Fibroblast of skin of abdomen (primary cell): ENCODE data around the gene SDCBP2.

ENCODE experiments used
- DNase-seq: peaks from one replicate; pipeline ENCODE4 v3.0.0-alpha.2; 2013

Gene SDCBP2

DNA sequence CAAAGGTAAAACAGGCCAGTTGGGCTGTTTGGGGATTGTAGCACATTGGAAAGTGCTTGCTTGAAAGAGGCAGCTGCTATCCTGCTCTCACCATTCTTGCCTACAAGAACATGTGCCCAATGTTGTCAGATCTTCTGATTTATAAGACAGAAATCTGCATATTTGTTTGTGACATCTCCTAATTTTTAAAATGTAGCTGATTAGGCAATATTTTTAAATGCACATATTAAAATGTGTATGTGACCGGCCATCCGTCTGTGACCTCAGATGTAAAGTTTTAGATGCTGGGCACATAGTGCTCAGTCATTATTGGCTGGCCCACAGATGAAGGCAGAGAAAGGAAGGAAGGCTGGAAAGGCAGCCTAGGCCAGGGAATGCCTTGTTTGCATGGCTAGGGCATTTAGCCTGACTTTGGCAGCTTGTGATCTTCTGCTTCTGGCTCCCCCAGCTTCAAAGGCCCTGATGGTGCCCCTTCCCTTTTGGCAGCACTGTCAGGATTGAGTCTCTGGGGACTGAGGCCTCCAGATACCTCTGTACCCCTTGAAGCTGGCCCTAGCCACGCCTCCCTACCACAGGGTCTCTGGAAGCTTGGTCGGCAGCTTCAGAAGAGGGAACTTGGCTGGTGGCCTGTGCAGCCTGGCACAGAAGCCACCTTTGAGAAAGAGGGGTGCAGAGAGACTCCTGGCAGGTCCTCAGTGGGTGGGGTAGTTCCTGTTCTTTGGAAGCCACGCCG is 56.4 kb downstream of the SDCBP2 start:
- no peak for DNase-seq

DNA sequence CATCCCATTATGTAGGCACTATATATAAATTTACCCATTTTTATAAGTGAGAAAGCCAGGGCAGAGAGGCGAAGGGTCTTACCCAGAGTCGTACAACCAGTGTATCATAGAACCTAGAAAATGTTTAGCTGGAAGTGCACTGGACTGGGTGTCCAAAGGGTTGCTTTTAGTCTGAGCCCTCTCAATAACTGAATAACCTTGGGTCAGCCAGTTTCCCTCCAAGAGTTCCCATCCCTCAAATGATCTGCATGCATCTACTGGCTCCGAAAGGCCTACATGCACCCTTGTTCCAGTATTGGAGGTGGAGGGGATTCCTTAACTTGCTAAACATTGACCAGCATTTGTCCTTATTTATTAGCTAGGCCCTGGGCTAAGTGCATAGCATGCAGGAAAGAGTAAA is 59.1 kb downstream of the SDCBP2 start:
- no peak for DNase-seq

DNA sequence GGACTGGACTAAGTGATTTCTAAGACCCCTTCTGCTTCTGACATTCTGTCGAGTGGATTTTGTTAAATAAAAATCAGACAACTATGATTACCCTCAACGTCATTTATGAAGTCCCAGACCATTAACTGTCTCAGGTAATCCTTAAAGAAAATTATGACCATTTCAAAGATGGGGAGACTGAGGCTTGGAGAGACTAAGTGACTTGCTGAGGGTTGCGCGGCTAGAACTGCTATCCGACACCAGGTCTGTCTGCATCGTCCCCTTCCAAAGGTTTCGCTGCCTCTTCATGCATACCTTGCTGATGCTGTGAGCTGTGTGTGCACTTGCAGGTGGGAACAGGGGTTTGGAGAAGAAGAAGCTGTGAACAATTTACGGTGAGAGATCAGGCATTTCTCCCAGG is 59.7 kb downstream of the SDCBP2 start:
- DNase-seq, result no peak

DNA sequence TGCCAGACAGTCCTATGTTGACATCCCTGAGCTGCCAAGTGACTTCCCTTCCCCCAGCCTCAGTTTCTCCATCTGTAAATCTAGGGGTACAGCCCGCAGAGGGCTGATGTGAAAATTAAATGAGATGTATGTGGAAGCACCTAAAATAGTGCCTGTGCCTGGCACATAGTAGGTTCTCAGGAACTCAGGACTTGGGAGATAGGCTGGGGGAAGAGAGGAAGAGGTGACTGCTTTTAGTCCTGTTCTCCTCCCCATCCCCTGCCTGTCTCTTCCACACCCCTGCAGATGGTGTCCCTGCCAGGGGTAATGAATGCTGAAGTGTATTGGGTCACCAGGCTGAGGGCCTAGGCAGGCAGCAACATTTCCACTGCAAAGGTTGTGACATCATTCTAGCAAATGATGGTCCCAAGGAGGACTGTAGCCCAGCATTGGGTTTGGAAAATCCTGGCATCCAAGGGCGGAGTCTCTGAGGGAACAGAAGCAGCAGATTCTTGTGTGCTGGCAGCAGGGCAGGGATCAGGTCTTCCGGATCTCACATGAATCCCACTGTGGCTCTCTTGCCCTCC is 61.0 kb downstream of the SDCBP2 start:
- DNase-seq, result no peak

DNA sequence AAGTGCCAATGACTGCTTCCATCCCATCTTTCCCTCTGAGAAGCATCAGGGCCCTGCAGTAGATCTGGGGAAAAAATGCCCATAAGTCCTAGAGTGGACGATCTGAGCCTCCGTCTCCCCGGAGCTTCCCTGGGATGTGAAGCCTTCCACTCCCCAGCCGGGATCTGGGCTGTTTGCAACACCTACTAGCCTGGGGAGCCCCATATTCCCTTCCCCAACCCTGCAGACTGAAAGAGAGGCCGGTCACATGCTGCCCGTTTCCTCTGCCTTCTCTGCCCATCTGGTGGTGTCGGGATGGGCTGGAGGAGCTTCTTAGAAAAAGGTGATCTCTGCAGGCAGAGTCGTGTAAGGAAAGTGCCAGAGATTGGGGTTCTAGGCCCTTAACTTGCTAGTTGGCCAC is 61.8 kb downstream of the SDCBP2 start:
- DNase-seq, result no peak

DNA sequence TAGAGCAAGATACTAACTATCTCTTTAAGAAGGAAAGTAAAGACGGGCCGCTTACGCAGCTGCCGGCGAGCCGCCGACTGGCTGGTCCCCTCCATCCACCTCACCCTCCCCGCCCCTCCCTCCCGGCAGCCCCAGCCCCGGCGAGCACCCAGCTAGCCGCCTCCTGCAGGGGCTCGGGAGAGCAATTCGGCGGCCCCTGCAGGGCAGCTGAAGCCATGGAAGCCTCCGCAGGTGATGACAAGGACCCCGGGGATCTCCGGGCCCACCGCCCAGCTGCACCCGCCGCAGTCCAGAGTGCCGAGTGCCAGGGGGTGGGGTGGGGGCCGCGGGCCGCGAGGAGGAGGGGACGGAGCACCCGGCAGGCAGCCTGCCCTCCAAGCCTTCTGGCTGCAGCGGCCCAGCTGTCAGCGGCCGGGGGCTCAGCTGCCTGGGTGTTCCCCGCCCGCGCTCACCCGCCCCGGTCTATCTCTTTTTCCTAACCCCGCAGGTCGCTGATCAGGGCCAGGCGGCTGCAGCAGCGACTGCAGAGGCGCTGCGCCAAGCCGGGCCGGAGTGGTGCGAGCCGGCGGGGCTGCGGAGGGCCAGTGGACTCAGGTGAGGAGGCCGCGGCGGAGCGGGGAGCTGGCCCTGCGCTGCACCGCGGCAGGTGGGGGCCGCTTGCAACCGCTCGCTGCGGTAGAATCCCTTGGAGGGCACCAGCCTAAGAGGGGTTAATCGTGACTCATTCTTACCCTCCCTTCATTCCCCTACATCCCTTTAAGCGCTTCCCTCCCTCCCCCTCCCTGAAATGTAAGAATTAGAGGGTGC is 62.6 kb downstream of the SDCBP2 start, which contains the start of gene SNPH:
Gene SNPH, plus strand, starts transcription at position 128 of the 807 bp plus-strand sequence. CDS start 29,946 bp downstream, outside the sequence.
- DNase-seq, result peak; percentile 76

DNA sequence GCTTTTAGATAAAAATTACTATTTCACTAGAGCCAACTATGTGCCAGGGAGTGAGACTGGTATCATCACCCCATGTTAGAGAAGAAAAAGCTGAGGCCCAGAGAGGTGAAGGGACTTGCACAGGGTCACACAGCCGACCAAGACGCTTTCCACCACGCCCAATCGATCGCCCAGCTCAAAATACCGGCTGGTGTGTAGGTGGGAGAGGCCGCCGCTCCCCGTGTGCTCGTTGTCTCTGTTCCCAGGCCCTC is 63.1 kb downstream of the SDCBP2 start:
- DNase-seq, result no peak

DNA sequence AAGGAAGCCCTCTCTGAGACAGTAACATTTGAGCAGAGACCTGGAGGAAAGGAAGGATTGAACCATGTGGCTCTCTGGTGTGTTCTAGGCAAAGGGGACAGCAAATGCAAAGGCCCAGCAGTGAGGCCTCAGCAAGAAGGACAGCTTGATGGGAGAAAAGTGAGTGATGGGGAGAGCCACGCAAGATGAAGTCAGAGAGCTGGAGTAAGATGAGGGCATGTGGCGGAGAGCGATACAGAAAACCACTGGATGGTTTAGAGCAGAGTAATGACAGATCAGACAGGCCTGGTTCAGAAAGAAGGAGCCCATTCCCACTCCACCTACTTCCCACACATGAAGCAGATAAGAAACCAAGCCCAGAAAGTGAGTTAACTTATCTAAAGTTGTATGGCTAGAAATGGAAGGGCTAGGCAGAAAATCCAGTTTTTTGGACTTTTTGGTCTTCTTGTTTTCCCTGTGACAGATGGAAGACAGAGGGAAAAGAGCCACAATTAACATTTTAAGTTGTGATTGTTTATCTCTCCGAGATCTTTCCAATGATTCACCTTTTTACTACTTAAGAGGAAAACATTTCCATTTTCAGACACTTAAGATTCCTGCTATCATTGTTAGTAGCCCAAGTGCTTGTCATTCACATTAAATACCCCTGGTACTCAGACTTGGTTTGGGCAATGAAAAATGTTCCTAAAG is 63.6 kb downstream of the SDCBP2 start:
- DNase-seq, result no peak

DNA sequence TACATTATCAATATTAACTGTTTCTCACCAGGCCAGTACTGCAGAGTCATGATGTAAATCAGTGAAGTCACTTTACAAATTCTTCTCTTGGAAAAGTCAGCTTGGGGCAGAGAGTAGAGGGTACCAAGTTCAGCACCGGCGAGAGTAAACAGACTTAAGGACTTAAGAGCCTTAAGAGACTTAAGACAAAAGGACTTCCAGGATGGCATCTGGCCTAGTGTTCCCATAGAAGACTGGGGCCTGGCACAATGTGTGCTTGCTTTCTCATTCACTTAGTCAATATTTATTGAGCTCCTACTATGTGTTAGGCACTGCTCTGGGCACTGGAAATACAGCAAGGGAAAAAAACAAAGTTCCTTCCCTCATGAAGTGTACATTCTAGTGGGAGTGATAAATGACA is 64.2 kb downstream of the SDCBP2 start:
- no peak for DNase-seq

DNA sequence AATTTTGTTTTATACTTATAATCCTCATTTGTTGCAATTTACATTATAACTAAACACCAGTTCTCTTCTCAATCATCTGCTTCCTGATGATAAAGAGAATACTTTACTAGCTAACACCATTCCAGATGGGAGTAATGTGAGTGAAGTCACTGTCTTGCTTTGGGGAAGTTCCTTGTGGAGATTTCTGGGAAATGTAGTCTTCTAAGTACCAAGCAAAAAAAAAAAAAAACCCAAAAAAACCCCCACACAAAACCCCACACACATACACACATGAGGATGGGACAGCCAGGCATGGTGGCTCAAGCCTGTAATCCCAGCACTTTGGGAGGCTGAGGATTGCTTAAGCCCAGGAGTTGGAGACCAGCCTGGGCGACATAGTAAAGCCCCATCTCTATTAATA is 65.1 kb downstream of the SDCBP2 start:
- DNase-seq, result peak; percentile 28
